GM15510 (cell line): ENCODE measurements around the gene SLC25A26.

Experiments
- POLR2A ChIP-seq: IDR thresholded peaks from 3 replicates; pipeline ENCODE4 v1.6.1; 2011; ENCODE audit warnings: borderline replicate concordance; ENCODE audit not compliant: insufficient read length; ENCODE audit errors: extremely low read depth

SLC25A26 gene

DNA sequence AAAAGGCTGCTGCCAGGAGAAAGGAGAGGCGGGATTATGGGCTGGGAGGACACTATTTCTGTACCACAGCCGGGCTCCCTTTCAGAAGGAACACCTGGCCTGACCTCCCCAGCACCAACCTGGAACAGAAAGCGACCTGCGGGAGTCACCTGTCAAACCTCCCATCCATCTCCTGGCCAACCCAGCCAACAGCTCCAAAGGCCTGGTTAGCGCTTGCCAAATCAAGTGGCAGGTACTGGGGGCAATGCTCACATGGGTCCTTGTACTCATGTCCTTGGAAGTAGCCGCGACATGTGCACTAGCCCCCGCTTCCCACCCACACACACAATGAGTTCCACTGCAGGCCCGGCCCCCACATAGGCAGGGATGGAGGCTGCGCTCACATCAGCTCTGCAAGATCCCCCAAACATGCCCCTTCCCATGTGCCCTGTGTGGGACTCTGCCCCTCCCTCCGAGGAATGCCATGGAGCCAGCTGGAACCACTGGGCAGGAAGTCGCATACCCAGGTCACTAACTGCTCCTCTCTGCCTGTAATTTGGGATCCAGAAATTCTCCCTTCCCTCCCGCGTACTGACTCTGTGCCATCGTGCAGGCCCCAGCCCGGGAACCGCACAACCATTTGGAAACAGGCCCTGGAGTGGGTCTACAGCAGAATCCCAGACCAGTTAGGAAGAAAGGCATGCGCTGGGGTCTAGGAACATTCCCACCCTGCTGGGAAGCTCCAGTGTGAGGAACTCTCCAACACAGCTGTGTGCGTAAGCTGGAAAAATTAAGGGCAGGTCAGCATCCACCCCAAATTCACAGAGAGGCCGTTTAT is 181.1 kb downstream of the SLC25A26 start:
- TF ChIP-seq POLR2A, result no peak

DNA sequence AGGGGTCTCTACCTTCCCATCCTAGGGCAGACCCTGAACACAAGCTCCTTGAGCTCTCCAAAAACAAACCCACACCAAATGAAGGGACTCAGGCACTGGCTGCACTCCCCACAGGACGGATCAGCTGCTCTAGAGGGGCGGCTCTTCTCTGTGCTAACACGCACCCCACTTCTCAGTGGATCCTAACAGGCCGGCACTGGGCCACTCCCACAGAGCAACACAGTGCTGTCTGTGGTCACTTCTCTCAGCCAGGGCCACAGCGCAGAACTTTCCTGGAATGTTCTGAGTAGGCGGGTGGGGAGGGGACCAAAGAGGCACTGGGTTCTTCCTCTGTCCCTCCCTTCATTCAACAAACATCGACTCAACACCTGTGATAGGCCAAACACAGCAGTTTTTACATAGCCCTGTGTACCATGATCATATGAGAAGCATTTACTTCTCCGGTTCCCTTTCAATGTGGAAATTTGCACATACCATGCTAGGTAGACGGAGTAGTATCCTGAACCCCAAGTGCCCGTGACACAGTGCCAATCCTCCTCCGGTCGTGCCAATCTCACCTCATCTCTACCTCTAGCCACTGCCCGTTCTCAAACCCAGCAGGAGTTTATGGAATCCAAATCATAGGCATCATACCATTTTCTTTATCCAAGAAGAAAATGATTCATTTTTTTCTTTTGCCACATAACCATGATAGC is 181.9 kb downstream of the SLC25A26 start:
- TF ChIP-seq POLR2A, result no peak

DNA sequence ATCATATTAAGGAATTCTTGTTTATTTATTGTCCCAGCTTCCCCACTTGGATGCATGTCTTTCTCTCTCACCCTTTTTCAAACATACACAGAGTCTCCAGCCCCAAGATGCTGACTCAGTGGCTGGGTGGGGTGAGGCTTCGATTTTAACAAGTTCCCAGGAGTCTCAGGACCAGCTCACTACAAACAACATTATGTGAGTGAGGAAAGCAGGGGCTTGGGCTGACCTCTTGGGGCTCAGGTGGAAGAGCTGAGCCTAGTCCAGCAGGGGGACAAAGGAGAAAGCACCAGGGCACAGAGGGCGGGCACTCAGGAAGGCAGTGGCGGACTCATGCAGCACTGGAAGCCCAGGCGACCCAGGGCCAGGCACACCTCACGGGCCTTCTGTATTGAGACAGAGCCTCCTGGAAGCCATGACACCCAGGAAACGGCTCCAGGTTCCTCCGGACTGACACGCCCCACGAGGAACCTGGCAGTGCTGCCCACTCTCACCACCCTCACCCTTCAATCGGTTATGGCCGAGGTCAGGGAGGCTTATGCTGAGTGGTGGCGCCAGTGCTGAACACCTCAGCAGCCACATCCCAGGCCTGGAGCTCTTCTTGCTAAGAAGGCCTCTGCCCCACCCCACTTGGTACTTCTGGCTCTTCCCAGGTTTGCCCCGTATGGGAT is 182.7 kb downstream of the SLC25A26 start:
- no peak for TF ChIP-seq POLR2A

DNA sequence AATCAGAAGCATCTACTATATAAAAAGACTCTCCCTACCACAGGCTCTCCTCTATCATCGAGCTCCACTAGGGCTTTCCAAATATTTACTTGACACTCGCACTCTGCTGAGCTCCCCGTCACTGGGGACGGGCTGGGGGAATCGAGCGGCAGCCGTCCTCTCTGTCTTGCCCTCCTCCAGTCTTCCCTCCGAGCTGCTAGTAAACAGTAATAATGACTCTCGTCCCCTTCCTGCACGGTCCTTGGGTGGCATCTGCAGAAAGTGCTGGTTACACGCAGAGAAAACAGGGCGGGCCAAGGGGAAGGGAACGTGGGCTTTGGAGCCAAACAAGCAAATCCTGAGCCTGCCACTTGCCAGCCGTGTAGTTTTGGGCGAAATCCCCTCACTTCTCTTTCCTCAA is 183.4 kb downstream of the SLC25A26 start:
- no peak for TF ChIP-seq POLR2A

DNA sequence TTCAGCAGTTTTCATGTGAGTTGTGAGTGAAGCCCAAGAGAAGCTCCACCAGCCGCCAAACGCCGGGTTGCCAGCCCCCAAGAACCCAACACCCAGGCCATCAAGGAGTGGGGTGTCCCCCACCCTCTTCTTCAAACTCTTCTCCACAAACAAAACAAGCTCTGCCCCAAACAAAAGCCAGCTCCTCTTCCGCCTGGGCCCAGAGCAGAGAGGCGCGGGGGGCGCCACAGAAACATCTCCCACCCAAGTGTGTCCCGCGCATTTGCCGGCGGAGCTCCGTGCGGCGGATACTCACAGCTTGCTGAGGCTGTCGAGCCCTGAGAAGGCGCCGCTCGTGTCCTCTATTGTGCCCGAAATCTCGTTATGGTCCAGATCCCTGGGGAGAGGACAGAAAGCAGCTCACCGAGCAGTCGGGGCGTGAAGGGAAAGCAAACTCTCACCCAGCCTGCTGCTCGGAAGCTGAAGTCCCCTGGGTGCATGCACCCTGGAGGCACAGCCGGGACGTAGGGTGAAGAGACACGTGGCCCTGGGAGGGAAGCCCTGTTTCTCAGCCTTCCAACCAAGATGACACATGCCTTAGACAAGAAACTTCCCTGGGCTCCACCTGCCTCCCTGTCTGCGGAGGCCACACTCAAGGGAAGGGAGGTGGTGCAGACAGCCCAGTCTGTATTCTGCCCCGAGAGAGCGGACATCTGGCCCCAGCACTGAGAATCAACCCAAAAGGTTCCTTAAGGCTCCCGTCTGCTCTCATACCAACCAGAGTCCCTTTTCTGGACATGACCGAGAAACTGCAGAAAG is 184.3 kb downstream of the SLC25A26 start:
- no peak for TF ChIP-seq POLR2A

DNA sequence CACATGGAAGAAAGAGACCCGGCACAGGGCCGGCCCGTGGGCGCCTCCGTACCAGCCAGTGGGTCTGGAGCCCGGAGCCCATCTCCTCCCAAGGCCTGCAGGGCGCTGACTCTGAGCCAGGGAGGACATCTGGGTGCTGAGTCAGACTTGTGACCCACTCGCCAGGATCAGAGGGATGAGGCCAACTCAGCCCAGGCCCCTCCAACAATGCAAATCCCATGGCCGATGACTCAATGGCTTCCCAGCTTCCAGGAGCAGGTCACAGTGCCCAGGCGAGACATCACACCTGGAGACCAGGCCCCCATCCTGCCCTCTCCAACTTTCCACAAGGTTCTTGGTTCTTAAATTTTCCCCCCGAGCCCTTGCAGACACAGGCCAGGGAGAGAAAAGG is 184.9 kb downstream of the SLC25A26 start:
- no peak for TF ChIP-seq POLR2A

DNA sequence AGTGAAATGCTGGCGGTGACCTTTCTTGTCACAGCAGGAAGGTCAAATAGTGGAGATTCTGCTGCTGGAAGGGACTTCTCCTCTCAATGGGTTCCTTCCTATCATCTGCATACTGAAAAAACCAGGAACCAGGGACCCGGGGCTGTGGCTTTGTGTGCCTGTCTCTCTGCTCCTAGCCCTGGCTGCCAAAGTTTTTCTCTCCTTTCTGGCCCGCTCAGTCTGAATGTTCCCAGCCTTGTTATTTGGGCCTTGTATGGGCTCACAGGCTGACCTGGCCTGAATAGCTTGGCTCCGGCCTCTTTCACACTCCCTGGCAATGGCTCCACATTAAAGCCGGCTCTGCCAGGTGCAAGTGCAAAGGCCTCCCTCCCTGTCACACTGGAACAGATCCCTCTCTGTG is 185.4 kb downstream of the SLC25A26 start:
- TF ChIP-seq POLR2A, result no peak

DNA sequence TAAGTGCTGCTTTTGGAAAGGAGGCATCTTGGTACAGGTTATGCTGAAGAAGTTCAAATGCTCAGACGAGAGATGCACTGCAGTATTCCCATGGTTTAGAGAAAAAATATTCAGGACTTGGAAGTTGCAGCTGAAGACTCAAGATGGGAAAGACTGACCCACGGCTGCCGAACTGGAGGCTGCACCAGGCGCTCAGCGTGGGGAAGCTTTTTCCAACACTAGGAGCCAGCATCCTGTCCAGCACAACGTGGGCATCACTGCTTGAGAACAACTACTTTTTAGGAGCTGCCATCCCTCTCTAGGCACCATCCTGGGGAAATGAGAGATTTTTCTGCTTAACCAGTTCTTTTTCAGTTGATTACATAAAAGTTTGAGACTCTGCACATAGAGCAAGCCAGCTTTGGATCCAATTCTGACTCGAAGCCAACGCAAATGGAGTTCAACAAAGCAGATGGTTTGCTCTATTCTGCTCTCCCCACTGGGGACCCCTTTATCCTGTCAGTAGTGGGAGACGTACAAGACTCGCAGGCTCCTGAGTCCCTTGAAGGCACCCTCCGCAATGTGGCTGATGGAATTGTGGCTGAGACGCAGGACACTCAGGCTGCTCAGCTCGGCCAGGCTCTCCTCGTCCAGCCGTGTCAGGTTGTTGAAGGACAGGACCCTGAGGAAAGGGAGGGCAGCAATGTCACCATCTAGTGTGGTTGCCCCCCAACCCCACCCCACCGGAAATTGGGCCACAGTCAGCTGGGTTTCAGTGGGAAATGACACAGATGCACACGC is 186.2 kb downstream of the SLC25A26 start:
- TF ChIP-seq POLR2A, result no peak

DNA sequence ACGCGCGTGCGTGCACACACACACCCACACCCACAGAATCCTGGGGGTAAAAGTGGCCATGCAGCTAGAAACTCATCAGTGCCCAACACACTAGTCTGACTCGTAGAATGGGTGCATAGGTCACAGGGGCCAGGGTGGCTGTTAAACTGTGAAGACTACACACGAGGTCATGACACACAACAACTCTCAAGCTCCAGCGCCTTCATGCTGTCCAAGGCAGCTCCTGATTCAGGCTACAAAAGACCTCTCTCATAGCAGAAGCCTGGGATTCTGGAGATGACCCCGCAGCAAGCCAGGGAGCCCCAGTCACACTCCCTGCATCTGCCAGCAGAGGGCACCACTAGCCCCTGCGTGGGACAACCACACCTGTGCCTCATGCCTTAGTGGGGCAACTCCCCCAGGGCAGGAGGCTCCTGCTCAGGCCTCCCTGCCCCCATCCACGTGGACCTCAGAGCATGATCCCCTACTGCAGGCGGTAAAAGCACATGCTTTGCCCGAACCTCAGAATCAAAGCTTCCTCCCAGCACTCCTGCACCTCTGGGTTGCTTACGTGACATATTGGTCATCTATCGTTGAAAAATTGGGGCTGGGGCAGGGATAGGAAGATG is 186.9 kb downstream of the SLC25A26 start:
- no peak for TF ChIP-seq POLR2A

DNA sequence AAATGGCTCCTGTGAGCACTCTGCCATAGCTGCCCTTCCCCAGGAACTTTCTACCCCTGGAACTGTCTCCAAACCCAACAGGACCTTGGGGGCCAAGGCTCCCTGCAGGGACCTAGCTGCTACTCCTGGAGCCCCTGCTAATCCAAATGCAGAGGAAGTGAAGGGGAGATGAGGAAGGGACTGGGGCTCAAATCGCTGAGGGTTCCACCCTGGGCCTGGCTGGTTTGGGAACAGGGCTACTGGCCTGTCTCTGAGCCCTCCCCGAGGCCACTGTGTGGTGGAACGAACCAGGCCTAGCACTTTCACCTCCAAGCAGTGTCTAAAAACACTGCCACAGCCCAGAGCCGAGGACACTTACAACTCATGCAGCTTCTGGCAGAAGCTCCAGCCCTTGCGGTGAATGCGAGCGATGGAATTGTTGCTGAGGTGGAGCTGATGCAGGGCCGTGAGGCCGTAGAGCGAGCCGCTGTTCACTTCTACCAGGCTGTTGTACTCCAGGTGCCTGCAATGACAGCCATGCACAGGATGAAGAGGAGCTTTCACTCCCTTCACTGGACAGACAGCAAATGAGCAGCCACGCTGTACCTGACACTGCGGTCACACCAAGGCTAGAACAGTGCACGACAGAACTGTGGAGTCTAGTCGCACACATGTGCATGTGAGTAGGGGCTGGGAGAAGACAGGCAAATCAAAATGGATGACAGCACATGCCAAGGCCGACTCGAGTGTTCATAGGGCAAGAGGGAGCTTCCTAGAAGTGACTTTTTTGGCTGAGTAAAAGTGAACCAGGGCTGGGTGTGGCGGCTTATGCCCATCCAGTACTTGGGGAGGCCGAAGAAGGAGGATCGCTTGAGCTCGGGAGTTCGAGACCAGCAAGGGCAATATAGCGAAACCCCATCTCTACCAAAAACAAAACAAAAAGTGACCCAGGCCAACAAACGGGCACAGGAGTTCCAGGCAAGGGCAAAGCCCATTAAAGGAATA is 189.3 kb downstream of the SLC25A26 start:
- no peak for TF ChIP-seq POLR2A

DNA sequence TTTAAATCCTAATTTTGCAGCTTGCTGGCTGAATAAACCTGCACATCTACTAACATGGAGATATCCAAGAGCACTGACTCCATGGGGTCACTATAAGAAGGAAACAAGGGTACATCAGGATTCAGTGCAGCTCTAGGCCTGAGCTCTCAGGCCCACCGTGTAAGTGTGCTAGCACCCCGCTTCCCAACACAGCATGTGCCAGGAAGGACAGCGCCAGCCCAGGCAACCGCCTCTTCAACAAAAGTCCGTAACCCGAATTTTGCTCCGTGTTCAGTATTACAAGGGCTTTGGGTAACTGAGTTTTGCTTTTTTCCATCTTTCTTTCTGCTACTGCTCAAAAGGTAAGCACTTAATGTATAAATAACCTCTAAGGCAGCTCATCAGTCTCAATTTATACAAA is 190.2 kb downstream of the SLC25A26 start:
- no peak for TF ChIP-seq POLR2A

DNA sequence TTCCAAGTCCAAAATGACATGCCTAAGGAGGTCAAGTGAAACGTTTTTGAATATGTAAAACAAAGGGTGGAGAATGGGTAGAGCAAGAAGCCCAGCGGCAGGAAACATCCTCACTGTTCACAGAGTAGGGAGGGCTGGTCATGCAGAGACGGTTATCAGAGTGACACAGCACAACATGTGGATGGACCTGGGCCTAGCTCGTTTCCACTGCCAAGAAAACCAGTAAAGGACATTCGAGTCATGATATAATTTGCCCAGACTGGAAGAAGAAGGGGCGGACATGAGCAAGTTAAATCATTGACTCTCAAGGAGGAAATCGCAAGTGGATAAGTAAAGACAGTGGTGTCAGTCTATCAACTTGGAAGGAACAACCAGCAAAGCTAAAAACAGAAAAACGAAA is 190.7 kb downstream of the SLC25A26 start:
- TF ChIP-seq POLR2A, result no peak

DNA sequence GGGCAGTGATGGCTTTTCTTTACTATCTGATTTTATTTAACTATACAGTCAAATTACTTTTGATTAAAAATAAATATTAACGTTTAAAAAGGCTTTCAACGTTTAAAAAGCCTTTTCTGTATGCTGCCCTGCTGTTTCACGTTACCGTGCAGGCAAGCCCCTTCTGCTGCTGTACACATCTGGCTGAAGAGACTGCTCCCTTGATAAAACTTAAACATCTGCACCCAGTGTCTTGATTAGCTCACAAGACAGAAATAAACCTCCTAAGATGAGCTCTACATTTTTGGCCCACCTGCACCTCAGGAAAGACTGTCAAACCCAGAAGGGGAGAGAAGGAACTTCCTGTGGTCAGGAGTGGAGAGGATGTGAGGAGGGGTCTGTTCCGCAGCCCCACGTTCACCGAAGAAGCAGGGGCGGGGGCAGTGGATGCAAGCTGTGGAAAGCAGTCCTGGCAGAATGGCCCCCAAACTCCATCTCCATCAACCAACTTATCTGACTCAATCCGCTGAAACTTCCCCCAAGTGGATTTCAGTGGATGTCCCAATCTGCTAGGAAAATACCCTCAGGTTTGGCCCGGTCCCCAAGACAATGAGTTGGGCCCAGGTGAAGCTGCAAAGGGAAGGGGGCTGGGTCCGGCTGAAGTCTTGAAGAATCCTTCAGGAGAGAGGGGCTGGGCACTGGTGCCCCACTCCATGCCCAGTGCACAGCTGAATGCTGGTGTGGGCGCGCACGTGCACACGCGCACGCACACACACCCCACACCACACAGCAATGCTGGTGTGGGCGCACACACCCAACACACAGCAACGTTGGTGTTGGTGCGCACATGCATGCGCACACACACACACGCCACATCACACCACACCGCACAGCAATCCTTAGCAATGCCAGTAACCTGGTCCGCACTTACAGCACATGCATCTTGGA is 191.4 kb downstream of the SLC25A26 start:
- no peak for TF ChIP-seq POLR2A
